ENCODE results near the gene PPP1R12B.
"Not testable (repeated sequence)": the region's sequence is repeated elsewhere in the genome, so short reads cannot be mapped to it uniquely, and the experiment has no call there.

The PPP1R12B gene

GRCh38 chr1:202343652-202344349 is 4.7 kb upstream of the PPP1R12B start:
- no peak overlapping the region for H3K27ac ChIP-seq
- H3K9me3 ChIP-seq (ENCODE audit: control insufficient read depth, low read length): no peaks in the 10 kb centered on the region
- H3K4me2 ChIP-seq (ENCODE audit: low read length): no peak overlapping the region
- no peak overlapping the region for H3K9ac ChIP-seq
- TF ChIP-seq CTCF (IDR thresholded peaks at IDR 0.05): peak; percentile 57
- H2AFZ ChIP-seq: no peak overlapping the region
- H3K79me2 ChIP-seq: no peaks in the 10 kb centered on the region
- no peaks in the 10 kb centered on the region for H3K36me3 ChIP-seq (ENCODE audit: control insufficient read depth, insufficient read depth, low read length)
- H3K27me3 ChIP-seq (ENCODE audit: control insufficient read depth, insufficient read depth, low read length): no peaks in the 10 kb centered on the region
- H3K4me3 ChIP-seq (ENCODE audit: low read depth, low read length): no peak overlapping the region
- H3K4me1 ChIP-seq: no peaks in the 10 kb centered on the region

- Histone ChIP-seq H3K79me2 (peaks cover 15% of the 10 kb centered on the region), H3K4me1 (no peaks in the 10 kb centered on the region), H3K9me3 (ENCODE audit: control insufficient read depth, low read length) (no peaks in the 10 kb centered on the region), H3K4me2 (ENCODE audit: low read length) (no peak overlapping the region), H3K36me3 (ENCODE audit: control insufficient read depth, insufficient read depth, low read length) (no peaks in the 10 kb centered on the region), H2AFZ (peak overlapping the region; percentile 29), H3K4me3 (ENCODE audit: low read depth, low read length) (no peak overlapping the region), H3K27me3 (ENCODE audit: control insufficient read depth, insufficient read depth, low read length) (no peaks in the 10 kb centered on the region), H3K9ac (no peak overlapping the region), H3K27ac (no peak overlapping the region)
- no peak for TF ChIP-seq CTCF (IDR thresholded peaks at IDR 0.05)
These were observed 442 bp upstream of the PPP1R12B start for GRCh38 chr1:202348005-202348508.

- TF ChIP-seq CTCF (IDR thresholded peaks at IDR 0.05): no peak
- peak overlapping the region; percentile 91 for H3K4me3 ChIP-seq (ENCODE audit: low read depth, low read length)
- H3K27ac ChIP-seq: peak overlapping the region; percentile 86
These were observed 868 bp downstream of the PPP1R12B start for GRCh38 chr1:202349206-202349928.

GRCh38 chr1:202351725-202352124 is 3.2 kb downstream of the PPP1R12B start:
- Histone ChIP-seq H3K79me2 (peaks cover 15% of the 10 kb centered on the region), H3K27ac (no peak overlapping the region), H3K9ac (no peak overlapping the region), H3K9me3 (ENCODE audit: control insufficient read depth, low read length) (no peaks in the 10 kb centered on the region), H3K4me3 (ENCODE audit: low read depth, low read length) (no peak overlapping the region), H3K4me2 (ENCODE audit: low read length) (no peak overlapping the region), H2AFZ (no peak overlapping the region), H3K4me1 (no peaks in the 10 kb centered on the region), H3K27me3 (ENCODE audit: control insufficient read depth, insufficient read depth, low read length) (no peaks in the 10 kb centered on the region), H3K36me3 (ENCODE audit: control insufficient read depth, insufficient read depth, low read length) (no peaks in the 10 kb centered on the region)
- no peak for TF ChIP-seq CTCF (IDR thresholded peaks at IDR 0.05)

More at GRCh38 chr1:202349206-202349928, 868 bp downstream of the PPP1R12B start:
- peaks cover 15% of the 10 kb centered on the region for H3K79me2 ChIP-seq
- H3K9me3 ChIP-seq (ENCODE audit: control insufficient read depth, low read length): no peaks in the 10 kb centered on the region
- no peaks in the 10 kb centered on the region for H3K4me1 ChIP-seq
- no peaks in the 10 kb centered on the region for H3K27me3 ChIP-seq (ENCODE audit: control insufficient read depth, insufficient read depth, low read length)
- peak overlapping the region; percentile 81 for H3K4me2 ChIP-seq (ENCODE audit: low read length)
- no peaks in the 10 kb centered on the region for H3K36me3 ChIP-seq (ENCODE audit: control insufficient read depth, insufficient read depth, low read length)
- peak overlapping the region; percentile 67 for H3K9ac ChIP-seq
- peak overlapping the region; percentile 94 for H2AFZ ChIP-seq

- not testable (repeated sequence) for H3K9me3 ChIP-seq (ENCODE audit: control insufficient read depth, low read length); H3K36me3 ChIP-seq (ENCODE audit: control insufficient read depth, insufficient read depth, low read length); H3K27ac ChIP-seq
These were observed 4.2 kb downstream of the PPP1R12B start for GRCh38 chr1:202352583-202353197.

More at GRCh38 chr1:202352583-202353197, 4.2 kb downstream of the PPP1R12B start:
- not testable (repeated sequence) for H3K9ac ChIP-seq; H3K4me3 ChIP-seq (ENCODE audit: low read depth, low read length); H2AFZ ChIP-seq; H3K27me3 ChIP-seq (ENCODE audit: control insufficient read depth, insufficient read depth, low read length); H3K4me2 ChIP-seq (ENCODE audit: low read length); H3K4me1 ChIP-seq
- peaks cover 15% of the 10 kb centered on the region for H3K79me2 ChIP-seq

Data from parathyroid adenoma (tissue), 2 donors.